ENCODE data around the gene PTCHD4. TPM values are rescaled to one million over a fixed set of nuclear protein-coding genes. Genes with fewer than 3 reads are reported as not detected.

PTCHD4 gene
- polyA plus RNA-seq, 1 donor from 2014 or later: 3.4 TPM

- Histone ChIP-seq H3K9me3 (ENCODE audit: low read length) (no peaks in the 10 kb centered on the region), H2AFZ (ENCODE audit: low read depth, low read length) (no peak overlapping the region), H3F3A (ENCODE audit: insufficient read depth, low read length, poor library complexity, severe bottlenecking) (peaks cover 3% of the 10 kb centered on the region), H3K36me3 (ENCODE audit: insufficient read depth, low read length) (no peaks in the 10 kb centered on the region), H3K9ac (ENCODE audit: low read length) (no peak overlapping the region), H3K4me3 (ENCODE audit: low read length) (no peak overlapping the region), H3K27me3 (ENCODE audit: insufficient read depth, low read depth, low read length) (no peaks in the 10 kb centered on the region), H3K79me2 (replicated peaks; ENCODE audit: insufficient read depth, low read length) (no peaks in the 10 kb centered on the region), H4K20me1 (ENCODE audit: insufficient read depth) (no peaks in the 10 kb centered on the region), H3K4me2 (ENCODE audit: low read length) (no peak overlapping the region), H3K9me2 (ENCODE audit: insufficient read depth, low read length) (no peaks in the 10 kb centered on the region), H3K27ac (ENCODE audit: low read length) (no peak overlapping the region)
- TF ChIP-seq EZH2 (IDR thresholded peaks at IDR 0.05; ENCODE audit: borderline replicate concordance, insufficient read depth, low read length, poor library complexity, severe bottlenecking) (no peak), SMC3 (conservative IDR thresholded peaks at IDR 0.05; ENCODE audit: poor library complexity) (no peak), MXI1 (conservative IDR thresholded peaks at IDR 0.05; ENCODE audit: poor library complexity, severe bottlenecking) (no peak), TAF1 (IDR thresholded peaks at IDR 0.05; ENCODE audit: low read depth) (no peak), POLR2AphosphoS5 (IDR thresholded peaks at IDR 0.05) (no peak), CTCF (IDR thresholded peaks at IDR 0.05; ENCODE audit: poor library complexity, severe bottlenecking) (no peak), REST (IDR thresholded peaks at IDR 0.05; ENCODE audit: borderline replicate concordance) (no peak), EP300 (conservative IDR thresholded peaks at IDR 0.05; ENCODE audit: poor library complexity, severe bottlenecking) (no peak), RAD21 (conservative IDR thresholded peaks at IDR 0.05) (no peak)
Observed at GRCh38 chr6:48092550-48093217, 18.3 kb downstream of the PTCHD4 start.

GRCh38 chr6:48090546-48090945, 20.5 kb downstream of the PTCHD4 start:
- TF ChIP-seq SMC3 (conservative IDR thresholded peaks at IDR 0.05; ENCODE audit: poor library complexity) (no peak), EZH2 (IDR thresholded peaks at IDR 0.05; ENCODE audit: borderline replicate concordance, insufficient read depth, low read length, poor library complexity, severe bottlenecking) (no peak), EP300 (conservative IDR thresholded peaks at IDR 0.05; ENCODE audit: poor library complexity, severe bottlenecking) (peak; percentile 17), TAF1 (IDR thresholded peaks at IDR 0.05; ENCODE audit: low read depth) (no peak), POLR2AphosphoS5 (IDR thresholded peaks at IDR 0.05) (no peak), RAD21 (conservative IDR thresholded peaks at IDR 0.05) (no peak), CTCF (IDR thresholded peaks at IDR 0.05; ENCODE audit: poor library complexity, severe bottlenecking) (no peak)
- no peaks in the 10 kb centered on the region for H4K20me1 ChIP-seq (ENCODE audit: insufficient read depth)
- H3K79me2 ChIP-seq (replicated peaks; ENCODE audit: insufficient read depth, low read length): no peaks in the 10 kb centered on the region

More at GRCh38 chr6:48090546-48090945, 20.5 kb downstream of the PTCHD4 start:
- H3K9ac ChIP-seq (ENCODE audit: low read length): no peak overlapping the region
- H3K27ac ChIP-seq (ENCODE audit: low read length): peak overlapping the region; percentile 57
- no peaks in the 10 kb centered on the region for H3K9me2 ChIP-seq (ENCODE audit: insufficient read depth, low read length)
- no peak overlapping the region for H3K4me2 ChIP-seq (ENCODE audit: low read length)
- H3F3A ChIP-seq (ENCODE audit: insufficient read depth, low read length, poor library complexity, severe bottlenecking): peaks cover 3% of the 10 kb centered on the region
- no peaks in the 10 kb centered on the region for H3K36me3 ChIP-seq (ENCODE audit: insufficient read depth, low read length)
- no peak overlapping the region for H2AFZ ChIP-seq (ENCODE audit: low read depth, low read length)
- H3K27me3 ChIP-seq (ENCODE audit: insufficient read depth, low read depth, low read length): no peaks in the 10 kb centered on the region
- no peaks in the 10 kb centered on the region for H3K9me3 ChIP-seq (ENCODE audit: low read length)
- H3K4me3 ChIP-seq (ENCODE audit: low read length): no peak overlapping the region
